IPS DF 6.9 (cell line): ENCODE results near the gene ZNF646.

Experiments used
- DNase-seq: peaks from one replicate; pipeline ENCODE4 v3.0.0-alpha.2; 2013; ENCODE audit warnings: low read depth, low spot score
- H3K27ac ChIP-seq: one replicate; pipeline ENCODE4 v1.5.1; 2013; ENCODE audit warnings: low read length, control low read depth
- H3K27me3 ChIP-seq: 2 replicates; pipeline ENCODE4 v1.6.1; 2013; ENCODE audit warnings: mild to moderate bottlenecking, low read length; ENCODE audit not compliant: control insufficient read depth, insufficient read depth
- H3K36me3 ChIP-seq: 2 replicates; pipeline ENCODE4 v1.6.1; 2013; ENCODE audit warnings: low read length; ENCODE audit not compliant: control insufficient read depth, insufficient read depth
- H3K4me1 ChIP-seq: 2 replicates; pipeline ENCODE4 v1.6.1; 2013; ENCODE audit warnings: low read length; ENCODE audit not compliant: control insufficient read depth, insufficient read depth
- H3K4me3 ChIP-seq: 2 replicates; pipeline ENCODE4 v1.5.1; 2013; ENCODE audit warnings: mild to moderate bottlenecking, low read length
- H3K9me3 ChIP-seq: 2 replicates; pipeline ENCODE4 v1.6.1; 2013; ENCODE audit warnings: low read length, inconsistent platforms; ENCODE audit not compliant: control insufficient read depth, insufficient read depth
- WGBS: extraction: QIAGEN DNeasy Blood & Tissue Kit; methylation state at CpG from one replicate; pipeline ENCODE4 v1.1.7; 2013; ENCODE audit warnings: mixed read lengths, missing lambda C conversion rate; ENCODE audit not compliant: insufficient read length, insufficient coverage; 5-methylcytosine and 5-hydroxymethylcytosine counted together

The ZNF646 gene

GRCh38 chr16:31108794-31109558, 34.8 kb downstream of the ZNF646 start:
- Histone ChIP-seq H3K27me3 (no peaks in the 10 kb centered on the region), H3K9me3 (no peaks in the 10 kb centered on the region), H3K4me3 (peak overlapping the region; percentile 78), H3K36me3 (peaks cover 7% of the 10 kb centered on the region), H3K27ac (no peak overlapping the region), H3K4me1 (peaks cover 4% of the 10 kb centered on the region)
- DNase-seq: no peak
- no CpG with 5 or more reads among the region's 57 CpGs for WGBS

- H3K4me3 ChIP-seq: no peak overlapping the region
- no CpG with 5 or more reads among the region's 12 CpGs for WGBS
Observed at GRCh38 chr16:31109622-31110021, 35.4 kb downstream of the ZNF646 start.

GRCh38 chr16:31110106-31111034, 36.1 kb downstream of the ZNF646 start:
- Histone ChIP-seq H3K36me3 (peaks cover 7% of the 10 kb centered on the region), H3K4me1 (peaks cover 4% of the 10 kb centered on the region), H3K4me3 (no peak overlapping the region), H3K27ac (no peak overlapping the region), H3K9me3 (no peaks in the 10 kb centered on the region), H3K27me3 (no peaks in the 10 kb centered on the region)
- no peak for DNase-seq
- no CpG with 5 or more reads among the region's 26 CpGs for WGBS

More at GRCh38 chr16:31109622-31110021, 35.4 kb downstream of the ZNF646 start:
- peaks cover 4% of the 10 kb centered on the region for H3K4me1 ChIP-seq
- no peaks in the 10 kb centered on the region for H3K9me3 ChIP-seq
- no peak overlapping the region for H3K27ac ChIP-seq
- DNase-seq: no peak
- peaks cover 7% of the 10 kb centered on the region for H3K36me3 ChIP-seq
- H3K27me3 ChIP-seq: no peaks in the 10 kb centered on the region

DNA sequence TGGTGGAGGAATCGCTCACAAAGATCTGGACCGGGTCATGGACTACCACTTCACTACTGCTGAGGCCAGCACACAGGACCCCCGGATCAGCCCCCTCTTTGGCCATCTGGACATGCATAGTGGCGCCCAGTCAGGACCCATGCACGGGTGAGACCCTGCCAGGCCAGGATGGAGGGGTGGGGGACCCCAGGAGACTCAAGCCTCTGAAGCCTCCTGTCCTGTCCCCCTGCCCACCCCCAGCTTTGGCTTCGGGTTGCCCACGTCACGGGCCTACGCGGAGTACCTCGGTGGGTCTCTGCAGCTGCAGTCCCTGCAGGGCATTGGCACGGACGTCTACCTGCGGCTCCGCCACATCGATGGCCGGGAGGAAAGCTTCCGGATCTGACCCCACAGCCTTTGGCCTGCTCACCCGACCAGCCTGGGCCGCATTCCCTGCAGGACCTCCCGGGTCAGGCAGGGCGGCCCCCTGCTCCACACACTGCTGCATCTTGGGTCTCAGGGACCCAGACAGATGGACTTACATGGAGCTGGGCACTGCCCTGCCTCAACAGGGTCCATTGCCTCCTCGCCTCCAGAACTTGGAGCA, 37.8 kb downstream of the ZNF646 start:
- 0 out of 2 replicates have a peak, but pooled peaks cover 2% of the 10 kb centered on the region for H3K4me1 ChIP-seq
- DNase-seq: no peak
- no peak overlapping the region for H3K4me3 ChIP-seq
- no peak overlapping the region for H3K27ac ChIP-seq
- no peaks in the 10 kb centered on the region for H3K9me3 ChIP-seq
- H3K36me3 ChIP-seq: peaks cover 7% of the 10 kb centered on the region
- no peaks in the 10 kb centered on the region for H3K27me3 ChIP-seq
- no CpG with 5 or more reads among the region's 23 CpGs for whole genome bisulfite sequencing

DNA sequence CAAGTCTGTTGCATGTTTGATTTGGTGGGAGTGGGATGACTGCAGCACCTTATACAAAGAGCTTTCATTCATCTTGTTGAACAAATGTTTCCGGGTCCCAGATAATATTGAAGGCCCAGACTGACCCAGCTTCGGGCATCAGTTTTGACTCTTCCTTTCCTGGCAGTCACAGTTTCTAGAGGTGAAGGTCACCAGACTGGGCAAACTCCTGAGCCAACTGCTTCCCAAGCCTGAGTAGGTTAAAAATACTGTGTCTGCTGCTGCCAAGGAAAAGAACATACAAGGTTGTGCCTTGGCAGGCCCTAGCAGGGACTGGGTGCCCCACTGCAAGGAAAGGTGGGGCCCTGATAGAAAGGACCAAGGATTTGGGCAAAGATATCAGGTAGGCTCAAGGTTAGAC, 38.5 kb downstream of the ZNF646 start:
- Histone ChIP-seq H3K9me3 (no peaks in the 10 kb centered on the region), H3K36me3 (peaks cover 7% of the 10 kb centered on the region), H3K4me3 (no peak overlapping the region), H3K27ac (no peak overlapping the region), H3K27me3 (no peaks in the 10 kb centered on the region), H3K4me1 (0 out of 2 replicates have a peak, but pooled peaks cover 2% of the 10 kb centered on the region)
- no CpG with 5 or more reads among the region's 2 CpGs for WGBS
- no peak for DNase-seq

DNA sequence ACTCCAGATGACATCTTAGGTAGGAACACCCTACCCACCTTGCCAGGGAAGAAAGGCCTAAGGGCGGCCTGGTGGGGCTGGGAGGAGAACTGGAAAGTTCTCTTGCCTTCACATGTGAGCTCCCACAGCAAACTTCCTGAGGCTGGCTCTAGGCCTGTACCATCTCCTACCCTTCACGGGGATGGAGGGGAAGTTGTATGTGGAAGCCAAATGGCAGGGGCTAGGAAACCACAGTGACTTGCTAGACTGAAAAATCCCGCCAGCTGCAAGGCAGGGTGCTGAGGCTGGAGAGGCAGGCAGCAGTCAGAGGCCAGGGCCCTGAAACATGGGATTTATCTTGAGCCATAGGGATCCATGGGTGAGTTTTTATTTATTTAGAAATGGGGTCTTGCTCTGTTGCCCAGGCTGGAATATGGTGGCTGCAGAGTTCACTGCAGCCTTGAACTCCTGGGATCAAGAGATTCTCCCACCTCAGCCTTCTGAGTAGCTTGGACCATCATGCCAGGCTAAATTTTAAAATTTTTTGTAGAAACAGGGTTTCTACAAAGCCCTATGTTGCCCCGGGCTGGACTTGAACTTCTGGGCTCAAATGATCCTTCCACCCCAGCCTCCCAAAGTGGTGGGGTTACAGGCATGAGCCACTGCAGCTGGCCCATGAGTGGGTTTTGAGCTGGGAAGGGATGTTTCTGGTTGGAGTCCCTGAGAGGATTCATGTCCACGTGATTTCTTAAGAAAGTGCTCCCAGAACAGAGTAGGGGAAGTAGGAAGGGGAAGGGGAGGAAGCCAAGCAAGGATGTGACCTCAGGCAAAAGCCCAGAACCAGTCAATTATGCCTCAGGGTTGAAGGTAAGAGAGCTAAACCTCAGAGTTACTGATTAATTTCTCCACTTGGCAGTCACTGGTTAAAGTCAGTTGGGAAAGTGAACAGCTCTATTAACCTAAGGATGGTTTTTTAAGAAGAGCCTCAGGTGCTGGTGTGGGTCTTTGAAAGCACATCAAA, 39.2 kb downstream of the ZNF646 start:
- H3K4me3 ChIP-seq: no peak overlapping the region
- no CpG with 5 or more reads among the region's 5 CpGs for WGBS
- no peak for DNase-seq

GRCh38 chr16:31114468-31114867, 40.2 kb downstream of the ZNF646 start:
- no peak for DNase-seq
- Histone ChIP-seq H3K4me3 (no peak overlapping the region), H3K27me3 (no peaks in the 10 kb centered on the region), H3K4me1 (no peaks in the 10 kb centered on the region), H3K27ac (no peak overlapping the region), H3K36me3 (peaks cover 7% of the 10 kb centered on the region), H3K9me3 (no peaks in the 10 kb centered on the region)
- WGBS: no CpG with 5 or more reads among the region's 8 CpGs

More for the DNA sequence above, 39.2 kb downstream of the ZNF646 start:
- H3K9me3 ChIP-seq: no peaks in the 10 kb centered on the region
- H3K36me3 ChIP-seq: peaks cover 7% of the 10 kb centered on the region
- no peak overlapping the region for H3K27ac ChIP-seq
- H3K4me1 ChIP-seq: 0 out of 2 replicates have a peak, but pooled peaks cover 2% of the 10 kb centered on the region
- H3K27me3 ChIP-seq: no peaks in the 10 kb centered on the region

DNA sequence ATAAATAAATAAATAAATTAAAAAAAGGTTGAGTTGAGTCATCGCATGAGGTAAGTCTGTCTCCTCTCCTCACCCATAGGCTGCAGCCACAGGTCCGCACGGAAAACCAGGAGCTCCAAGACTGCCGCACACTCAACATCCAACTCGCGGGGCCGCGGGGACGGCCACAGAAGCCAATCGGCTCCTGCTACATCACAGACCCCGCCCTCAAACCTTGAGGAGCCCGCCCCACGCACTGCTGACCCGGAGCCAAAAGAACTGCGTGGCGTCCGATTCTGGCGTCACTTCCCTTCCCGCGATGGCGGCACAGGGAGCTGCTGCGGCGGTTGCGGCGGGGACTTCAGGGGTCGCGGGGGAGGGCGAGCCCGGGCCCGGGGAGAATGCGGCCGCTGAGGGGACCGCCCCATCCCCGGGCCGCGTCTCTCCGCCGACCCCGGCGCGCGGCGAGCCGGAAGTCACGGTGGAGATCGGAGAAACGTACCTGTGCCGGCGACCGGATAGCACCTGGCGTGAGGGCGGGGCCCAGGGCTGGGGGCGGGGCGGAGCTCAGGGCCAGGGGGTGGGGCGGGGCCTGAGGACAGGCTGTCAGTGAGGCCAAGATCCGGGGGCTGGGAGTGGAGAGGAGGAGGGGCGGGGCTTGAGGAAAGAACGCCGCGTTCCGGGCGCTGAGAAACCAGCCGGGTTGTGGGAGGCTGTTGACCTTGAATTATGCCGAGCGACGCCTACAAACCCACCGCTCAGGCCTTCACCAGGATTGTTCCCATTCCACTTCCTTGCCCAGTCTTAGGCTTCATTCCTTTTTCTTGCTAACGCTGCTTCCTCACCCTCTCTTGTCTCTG, 43.4 kb downstream of the ZNF646 start, which contains the start of gene KAT8:
KAT8 (plus strand) TSS at position 281 of the 839 bp plus-strand sequence; CDS start at position 299, 18 bp downstream.
- WGBS: no CpG with 5 or more reads among the region's 68 CpGs
- Histone ChIP-seq H3K4me3 (peak within 1 kb of the TSS; percentile 75; the same call in 1 of the 2 replicates), H3K27ac (no peak within 1 kb of the TSS), H3K9me3 (no peaks in the 10 kb centered on the region), H3K27me3 (no peaks in the 10 kb centered on the region), H3K36me3 (peaks cover 10% of the 10 kb centered on the region), H3K4me1 (no peaks in the 10 kb centered on the region)
- DNase-seq: no peak
